SIG-M5 treated with dmso at 0.1 percent for 504 hours (cell line): ENCODE measurements around the gene DELE1.
"Not testable (repeated sequence)": the region's sequence is repeated elsewhere in the genome, so short reads cannot be mapped to it uniquely, and the experiment has no call there.

ENCODE experiments used
- DNase-seq: peaks from one replicate; lab custom pipeline; 2025; ENCODE audit not compliant: unreplicated experiment; lab: John Stamatoyannopoulos, UW

The DELE1 gene

DNA sequence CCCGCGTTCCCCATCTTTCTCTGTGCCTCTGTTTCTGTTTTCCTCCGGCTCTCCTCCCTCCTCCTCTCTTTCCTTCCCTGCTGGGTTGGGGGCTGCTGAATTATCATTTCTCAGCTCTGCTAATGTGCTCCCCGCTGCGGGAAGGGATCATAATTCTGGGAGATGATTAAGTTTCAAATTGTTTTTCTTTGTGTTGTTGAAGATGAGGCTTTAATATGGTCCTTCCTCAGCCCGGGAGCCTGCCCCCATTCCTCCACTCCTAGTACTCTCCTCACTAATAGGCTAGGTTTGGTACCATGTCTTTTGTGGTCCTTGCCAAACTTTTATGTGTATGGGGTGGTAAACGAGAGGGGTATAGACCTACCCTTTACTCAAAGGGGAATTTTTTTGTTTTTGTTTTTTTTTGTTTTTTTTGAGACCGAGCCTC, 39.8 kb upstream of the DELE1 start:
- no peak for DNase-seq

DNA sequence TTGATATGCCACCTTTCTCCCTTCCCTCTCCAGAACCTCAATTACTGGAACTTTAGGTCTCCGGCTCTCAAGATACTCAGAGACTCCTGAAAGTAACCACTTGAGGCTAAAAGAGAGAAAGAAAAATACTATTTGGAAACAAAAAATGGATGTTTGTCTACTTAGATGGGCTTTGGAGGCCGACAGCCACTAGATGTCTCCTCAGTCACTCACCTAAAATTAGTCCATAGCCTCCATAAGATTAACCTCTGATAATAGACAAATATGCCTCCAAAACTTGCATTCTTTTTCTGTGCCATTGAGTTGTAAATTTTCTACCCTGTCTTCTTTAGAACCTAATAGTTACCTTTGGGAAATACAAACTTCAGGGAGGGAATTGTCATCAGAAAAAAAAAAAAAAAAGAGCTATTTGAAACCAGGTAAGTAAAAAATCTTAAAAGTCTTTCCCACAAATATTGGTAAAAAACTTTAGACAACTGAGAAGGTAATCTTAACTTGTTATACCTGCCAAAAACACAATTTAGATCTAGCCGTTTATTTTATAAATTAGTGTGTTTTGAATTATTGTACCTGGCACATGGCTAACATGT, 34.3 kb upstream of the DELE1 start:
- no peak for DNase-seq

DNA sequence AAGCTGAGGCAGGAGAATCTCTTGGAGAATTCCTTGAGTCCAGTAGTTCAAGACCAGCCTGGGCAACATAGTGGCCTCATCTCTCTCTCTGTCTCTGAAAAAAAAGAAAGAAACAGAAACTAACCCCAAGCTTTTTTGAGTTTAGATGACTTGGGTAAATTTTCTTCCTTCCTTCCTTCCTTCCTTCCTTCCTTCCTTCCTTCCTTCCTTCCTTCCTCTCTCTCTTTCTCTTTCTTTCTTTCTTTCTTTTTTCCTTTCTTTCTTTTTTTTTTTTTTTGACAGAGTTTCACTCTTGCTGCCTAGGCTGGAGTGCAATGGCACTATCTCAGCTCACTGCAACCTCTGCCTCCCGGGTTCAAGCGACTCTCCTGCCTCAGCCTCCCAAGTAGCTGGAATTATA, 33.2 kb upstream of the DELE1 start:
- DNase-seq = not testable (repeated sequence)

DNA sequence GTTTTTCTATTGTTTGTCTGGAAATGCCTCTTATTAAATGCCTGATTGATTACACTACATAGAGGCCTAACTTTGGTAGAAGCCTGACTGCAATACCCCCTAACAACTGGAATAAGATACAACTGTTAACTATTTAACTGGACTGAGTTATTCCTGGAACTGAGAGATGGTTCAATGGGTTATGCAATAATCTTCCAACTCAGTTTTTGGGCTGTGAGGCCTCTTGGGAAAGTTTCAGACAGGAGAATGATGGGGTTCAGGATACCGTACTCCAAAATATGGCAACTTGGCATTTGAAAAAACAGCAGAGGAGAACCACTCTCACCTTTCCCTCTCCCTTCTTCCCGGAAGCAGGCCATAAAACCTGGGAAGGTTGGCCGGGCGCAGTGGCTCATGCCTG, 26.2 kb upstream of the DELE1 start:
- no peak for DNase-seq

DNA sequence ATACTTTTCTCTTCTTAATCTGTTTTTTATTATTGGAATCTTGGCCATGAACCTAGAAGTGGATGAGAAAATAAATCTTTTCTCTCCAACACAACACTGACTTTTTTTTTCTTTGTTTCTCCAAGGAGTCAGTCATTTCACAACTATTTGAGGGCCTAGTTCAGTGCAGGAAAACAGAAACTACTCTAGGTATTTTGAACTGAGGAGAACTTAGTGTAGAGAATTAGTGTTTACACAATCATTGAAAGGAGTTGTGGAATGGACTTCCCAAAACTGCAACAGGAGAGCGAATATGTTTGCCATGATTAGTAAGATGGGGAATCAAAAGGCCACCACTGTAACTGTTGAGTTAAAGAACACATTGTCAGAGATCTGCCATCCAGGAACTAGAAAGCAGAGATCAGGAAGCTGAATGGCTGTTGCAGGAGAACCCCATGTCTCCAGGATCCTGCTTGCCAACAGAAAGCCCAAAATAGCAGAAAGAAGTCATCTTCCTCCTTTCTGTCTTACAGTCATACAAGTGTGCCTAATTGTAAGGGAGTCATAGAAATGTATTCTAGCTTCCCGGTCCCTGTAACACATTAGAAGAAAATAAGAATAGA, 25.1 kb upstream of the DELE1 start:
- peak; percentile 44 for DNase-seq

DNA sequence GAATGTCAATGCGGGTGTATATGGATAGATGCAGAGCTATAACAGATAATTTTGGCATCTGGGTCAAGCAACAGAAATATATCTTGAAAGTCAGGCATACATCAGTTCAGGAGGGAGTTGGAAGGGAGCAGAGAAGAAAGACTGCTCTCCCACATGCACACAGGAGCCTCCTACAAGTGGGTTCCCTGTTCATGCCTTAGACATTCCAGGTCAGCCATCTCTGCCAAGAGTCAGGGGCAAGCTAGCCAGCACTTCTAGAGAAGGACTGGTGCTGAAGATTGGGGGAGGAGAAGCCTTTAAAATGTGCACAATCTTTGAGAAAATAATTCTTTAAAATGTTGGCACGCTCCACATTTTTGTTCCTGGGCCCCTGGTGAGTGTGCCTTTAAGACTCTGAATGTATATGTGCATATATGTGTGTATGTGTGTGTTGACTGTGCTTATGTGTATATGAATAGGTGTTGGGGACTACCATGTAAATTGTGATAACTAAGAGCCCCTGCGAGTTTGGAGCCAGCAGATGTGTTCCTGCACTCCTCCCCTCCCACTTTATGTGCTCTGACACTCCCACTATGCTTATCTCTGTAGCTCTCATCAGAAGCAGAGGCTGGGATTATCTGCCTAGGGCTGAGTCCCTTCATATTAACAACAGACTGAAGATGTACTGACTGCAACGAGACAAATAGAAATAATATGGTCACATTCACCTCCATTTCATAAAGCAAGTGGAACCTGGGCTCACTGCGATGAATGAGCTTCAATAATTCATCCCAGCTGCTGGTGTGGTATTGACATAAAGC, 21.5 kb upstream of the DELE1 start:
- DNase-seq = no peak

DNA sequence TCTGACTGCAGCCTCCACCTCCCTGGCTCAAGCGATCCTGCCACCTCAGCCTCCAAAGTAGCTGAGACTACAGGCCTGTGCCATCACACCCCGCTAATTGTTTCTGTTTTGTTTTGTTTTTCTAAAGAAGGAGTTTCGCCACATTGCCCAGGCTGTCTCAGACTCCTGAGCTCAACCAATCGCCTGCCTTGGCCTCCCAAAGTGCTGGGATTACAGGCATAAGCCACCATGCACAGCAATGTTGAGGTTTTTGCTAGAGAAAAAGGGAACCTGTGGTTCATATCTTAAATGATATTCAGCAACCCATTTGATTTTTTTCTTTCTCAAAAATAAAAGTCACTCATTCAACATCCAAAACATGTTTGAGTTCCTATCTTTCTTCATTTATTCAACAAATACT, 20.4 kb upstream of the DELE1 start:
- peak; percentile 74 for DNase-seq

DNA sequence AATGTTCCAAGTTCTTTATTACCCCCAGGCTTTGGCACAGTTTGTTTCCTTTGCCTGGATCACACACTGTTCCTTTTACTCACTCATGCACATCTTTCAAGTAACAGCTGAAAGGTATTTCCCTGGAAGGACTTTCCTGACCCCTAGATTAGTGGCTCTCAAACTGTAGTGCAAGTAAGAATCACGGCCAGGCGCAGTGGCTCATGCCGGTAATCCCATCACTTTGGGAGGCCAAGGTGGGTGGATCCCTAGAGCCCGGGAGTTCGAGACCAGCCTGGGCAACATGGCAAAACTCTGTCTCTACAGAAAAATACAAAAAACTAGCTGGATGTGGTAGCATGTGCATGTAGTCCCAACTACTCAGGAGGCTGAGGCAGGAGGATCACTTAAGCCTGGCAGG, 19.1 kb upstream of the DELE1 start:
- DNase-seq = no peak

DNA sequence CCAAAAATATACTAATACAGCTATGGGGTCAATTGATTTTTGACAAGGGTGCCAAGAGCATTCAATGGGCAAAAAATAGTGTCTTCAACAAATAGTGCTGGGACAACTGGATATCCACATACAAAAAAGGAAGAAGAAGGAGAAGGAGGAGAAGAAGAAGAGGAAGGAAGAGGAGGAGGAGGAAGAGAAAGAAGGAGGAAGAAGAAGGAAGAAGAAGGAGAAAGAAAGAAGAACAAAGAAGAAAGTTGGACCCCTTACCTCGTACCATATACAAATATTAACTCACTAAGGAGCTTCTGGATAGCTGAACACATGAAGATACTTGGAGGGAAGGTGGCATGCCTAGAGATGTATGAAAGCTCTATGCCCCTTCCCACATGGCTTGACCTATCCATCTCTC, 17.2 kb upstream of the DELE1 start:
- DNase-seq = no peak

DNA sequence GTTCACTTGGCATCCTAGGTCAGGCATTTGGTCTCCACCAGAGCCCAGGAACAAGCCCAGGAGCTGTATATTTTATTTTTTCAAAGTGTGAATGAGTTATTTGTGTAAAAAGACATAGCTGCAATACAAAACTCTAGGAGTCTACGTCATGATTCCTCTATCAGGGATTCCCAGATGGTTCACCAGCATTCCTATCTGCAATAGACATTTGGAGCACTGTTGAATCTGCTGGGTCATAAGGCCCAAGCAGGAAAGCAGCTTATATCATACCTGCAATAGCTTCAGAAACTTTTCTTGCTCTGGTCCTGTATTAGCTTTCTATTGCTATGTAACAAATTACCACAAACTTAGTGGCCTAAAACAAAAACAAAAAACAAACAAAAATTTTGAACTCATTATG, 16.7 kb upstream of the DELE1 start:
- DNase-seq = no peak

DNA sequence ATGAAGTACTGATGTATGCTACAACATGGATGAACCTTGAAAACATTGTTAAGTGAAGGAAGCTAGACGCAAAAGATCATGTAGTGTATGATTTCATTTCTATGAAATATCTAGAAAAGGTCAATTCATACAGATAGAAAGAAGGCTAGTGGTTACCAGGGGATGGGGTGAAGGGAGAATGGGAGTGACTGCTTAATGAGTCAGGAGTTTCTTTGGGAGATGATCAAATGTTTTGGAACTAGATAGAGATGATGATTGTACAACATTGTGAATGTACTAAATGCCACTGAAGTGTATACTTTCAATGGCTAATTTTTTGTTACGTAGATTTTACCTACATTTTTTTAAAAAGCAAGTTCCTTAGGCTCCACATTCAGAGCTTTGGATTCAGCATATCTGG, 14.9 kb upstream of the DELE1 start:
- no peak for DNase-seq

DNA sequence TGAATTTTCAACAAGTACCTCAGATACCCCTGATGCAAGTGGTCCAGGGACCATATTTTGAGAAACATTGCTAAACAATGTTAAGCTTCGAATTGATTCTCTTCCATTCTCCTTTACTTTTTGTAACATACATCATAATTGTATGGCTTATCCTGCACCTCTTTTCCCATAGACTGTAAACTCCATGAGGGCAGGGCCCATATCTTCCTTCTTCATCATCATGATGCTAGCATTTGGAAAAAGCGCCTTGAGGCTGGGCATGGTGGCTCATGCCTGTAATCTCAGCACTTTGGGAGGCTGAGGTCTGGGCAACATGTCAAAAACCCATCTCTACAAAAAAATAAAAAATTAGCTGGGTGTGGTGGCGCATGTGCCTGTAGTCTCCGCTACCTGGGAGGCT, 14.5 kb upstream of the DELE1 start:
- DNase-seq = no peak

DNA sequence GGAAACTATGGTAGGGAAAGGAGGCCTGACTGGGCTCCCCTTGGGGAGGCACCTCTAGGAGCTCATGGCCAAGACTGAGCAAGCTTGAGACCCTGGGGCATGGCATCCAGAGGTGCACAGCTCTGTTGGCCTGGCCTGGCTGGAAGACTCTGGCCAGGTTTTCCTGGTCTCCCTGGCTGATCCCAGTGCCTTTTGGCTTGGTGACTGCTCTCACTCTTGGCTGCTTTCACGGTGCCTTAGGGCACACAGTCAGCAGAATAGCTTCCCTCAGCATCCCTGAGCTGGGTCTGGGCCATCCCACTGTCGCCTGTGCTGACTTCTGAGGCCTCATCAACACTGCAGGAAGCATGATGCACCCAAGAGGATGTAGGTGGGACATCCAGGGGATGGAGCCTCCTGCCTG, 13.4 kb upstream of the DELE1 start:
- no peak for DNase-seq

DNA sequence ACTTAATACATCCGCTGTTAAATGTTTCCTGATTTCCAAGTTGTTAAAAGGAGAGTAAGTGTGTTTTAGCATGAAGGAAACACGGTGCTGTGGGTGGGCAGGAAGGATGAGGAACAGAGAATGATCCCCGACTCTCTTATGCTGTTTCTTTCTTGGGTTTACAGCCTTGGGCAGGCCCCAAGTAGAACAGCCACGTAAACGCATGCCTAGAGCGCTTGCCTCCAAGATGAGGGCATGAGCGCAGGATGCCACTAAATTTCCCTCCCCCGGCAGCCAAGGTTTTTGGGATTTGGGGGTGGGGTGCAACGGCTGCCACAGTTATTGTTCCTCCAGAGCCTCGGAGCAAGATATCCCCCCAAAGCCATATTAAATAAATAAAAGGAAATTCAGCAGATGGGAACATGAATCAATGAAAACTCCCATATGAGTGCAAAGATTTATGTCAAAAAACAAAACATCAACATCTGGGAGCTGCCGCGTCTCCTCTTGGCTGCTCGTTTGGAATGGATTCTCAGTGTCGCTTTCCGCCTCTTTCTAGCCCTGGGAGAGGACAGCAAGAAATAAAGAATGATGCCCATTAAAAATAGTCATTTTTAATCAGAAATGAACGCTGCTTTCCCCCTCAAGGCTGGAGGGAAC, 10.0 kb upstream of the DELE1 start:
- DNase-seq = no peak

DNA sequence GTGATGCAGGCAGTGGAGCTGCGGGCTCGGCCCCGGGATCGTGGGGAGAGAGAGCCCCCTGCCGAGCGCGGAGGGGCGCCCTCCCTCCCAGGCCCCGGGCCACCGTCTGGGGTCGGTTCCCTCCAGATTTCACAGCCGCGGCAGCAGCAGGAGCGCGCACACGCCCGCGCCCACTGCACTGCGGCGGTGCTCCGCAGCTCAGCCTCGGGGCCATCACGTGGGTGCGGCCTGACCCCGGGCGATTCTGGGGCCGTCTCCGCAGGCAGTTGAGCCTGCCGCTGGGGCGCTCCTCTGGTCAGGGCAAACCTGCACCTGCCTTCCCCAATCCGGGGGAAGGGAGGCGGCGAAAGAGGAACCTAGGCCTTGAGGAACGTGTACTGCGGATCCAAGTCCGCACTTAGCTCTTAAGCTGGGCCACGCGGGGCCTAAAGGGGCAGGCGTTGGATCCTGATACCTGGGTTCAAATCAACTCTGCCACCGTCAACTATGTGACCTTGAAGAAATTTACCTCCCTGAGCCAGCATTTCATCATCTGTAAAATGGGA, 9.4 kb upstream of the DELE1 start:
- DNase-seq = peak; percentile 39

DNA sequence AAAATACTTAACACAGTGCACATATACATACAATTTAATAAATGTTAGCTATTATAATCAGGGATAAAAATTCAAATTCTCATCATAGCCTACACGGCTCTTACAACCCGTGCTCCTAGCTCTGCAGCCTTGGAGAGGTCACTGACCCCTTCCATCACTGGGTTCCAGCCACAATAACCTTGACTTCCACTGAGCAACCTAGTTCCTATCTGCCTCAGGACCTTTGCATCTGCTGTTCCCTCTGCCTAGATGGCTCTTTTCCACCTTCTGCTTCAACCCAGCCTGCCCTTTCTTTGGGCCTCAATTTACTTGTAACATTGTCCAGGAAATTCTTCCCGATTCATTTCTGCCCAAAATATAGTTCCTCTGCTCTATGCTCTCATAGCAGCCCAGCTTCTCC, 8.9 kb upstream of the DELE1 start:
- no peak for DNase-seq

DNA sequence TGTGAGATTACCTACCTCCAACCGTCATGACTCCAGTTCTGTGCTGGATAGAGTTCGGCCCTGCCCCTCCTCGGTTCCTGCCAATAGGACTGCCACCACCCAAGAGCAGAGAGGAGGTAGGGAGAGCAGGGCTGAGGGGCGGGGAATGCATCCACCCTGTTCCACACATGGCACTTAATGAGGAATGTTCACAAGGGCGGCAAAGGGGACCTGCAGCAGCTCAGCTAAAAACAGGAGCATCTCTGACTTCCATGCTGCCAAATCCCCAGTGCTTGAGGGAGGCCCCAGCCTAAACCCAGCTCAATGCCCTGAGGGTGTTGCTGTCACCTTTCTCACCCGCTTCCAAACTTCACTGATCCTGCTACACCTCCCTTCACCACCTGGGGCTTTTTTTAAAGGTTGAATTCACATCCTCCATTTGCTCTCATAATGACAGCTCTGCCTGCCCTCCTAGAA, 7.8 kb upstream of the DELE1 start:
- no peak for DNase-seq

DNA sequence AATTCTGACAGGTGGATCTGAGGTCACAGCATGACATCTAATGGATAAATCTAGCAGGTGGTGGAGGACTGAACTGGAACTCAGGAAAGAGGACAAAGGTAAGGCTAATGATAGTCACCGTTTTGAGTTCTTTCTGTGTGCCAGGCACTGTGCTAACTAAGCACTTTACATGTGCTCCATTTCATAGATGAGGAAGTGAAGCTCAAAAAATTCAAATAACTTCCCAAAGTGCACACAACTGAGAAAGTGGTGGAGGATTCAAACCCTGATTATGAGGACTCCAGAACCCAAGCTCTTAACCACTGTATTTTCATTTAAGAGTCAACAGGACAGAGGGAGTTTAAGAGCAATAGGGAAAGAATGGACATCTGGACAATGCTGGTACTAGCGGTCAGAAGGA, 7.1 kb upstream of the DELE1 start:
- DNase-seq = no peak

DNA sequence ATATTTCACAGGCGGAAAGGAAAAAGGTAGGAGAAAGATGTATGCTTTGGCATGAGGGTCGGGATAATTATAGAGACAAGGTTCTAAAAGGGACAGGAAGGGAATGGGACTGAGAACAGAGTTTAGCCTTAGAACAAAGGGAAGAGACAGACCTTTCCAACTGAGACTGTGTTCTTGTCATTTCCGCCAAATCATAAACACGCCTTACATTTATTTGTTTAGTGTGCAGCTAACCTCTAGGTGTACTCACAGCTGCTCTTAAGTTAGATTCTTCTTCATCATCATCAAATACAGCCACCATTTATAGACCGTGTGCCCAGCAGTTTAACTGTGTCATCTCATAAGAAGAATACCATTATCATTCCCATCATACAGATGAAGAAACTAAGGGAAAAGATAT, 5.9 kb upstream of the DELE1 start:
- no peak for DNase-seq

DNA sequence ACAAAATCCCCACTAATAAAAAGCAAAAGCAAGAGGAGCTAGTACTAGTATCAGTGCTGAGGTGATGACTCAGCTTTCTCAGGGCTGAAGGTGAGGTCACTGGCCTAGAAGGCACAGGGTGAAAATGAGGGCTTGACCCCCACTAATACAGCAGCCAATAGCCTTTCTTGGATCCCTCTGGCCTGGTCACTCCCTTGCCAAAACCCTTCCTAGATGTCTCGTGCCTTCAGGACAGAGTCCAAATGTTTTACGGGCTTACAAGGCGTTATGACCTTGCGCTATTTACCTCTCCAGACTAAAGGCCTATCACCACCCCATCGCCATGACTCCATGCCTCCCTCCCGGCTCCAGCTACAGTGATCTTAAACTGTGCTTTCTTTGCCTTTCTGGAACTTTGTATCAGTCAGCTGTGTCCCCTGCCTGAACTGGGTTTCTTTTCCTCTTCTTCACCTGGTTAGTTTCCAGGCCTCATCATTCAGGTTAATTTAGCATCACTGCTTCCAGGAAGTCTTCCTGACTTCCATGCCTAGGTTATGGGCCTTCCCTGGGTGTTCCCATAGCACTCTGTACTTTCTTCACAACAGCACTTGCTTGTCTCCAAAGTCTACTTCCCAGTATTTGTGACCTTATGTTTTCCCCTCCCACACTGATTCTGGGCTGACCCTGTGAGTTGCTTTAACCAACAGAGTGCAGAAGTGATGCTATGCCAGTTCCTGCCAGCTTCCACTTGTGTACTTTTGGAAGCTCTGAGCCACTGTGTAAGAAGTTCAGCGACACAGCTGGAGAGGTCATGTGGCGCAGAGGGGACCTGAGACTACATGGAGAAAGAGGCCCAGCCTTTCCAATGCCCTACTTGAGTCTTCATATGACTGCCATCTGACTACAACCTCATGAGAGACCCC, 4.2 kb upstream of the DELE1 start:
- no peak for DNase-seq

DNA sequence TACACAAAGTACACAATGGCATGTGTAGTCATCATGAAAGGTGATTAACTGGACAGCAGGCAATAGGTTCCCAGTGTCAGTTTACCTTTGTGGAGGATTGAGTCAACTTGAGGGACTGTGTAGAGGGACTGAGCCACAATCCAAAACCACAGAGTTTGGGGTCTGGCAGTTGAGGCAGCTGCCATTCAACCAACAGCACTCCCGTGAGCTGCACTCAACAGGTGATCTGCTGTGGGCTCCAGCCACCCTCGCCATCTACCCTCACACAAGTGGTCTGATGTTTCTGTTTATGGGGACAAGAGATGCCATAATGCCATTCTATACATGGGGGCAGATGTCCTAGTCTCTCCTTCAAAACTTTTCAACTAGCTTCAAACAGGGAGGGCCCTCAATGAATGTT, 2.9 kb upstream of the DELE1 start:
- DNase-seq = no peak
